ENCODE data around the gene AUNIP.
A peak's percentile ranks its signal among the peaks of the same experiment; 100 is the strongest.

The AUNIP gene

GRCh38 chr1:25811384-25812082, 47.7 kb downstream of the AUNIP start:
- no peak for DNase-seq (ENCODE audit: low read depth in 3 of 3, low spot score in 1 of 3)

GRCh38 chr1:25810341-25811299, 48.6 kb downstream of the AUNIP start:
- peak; percentile 43 to 85 (median 66) for DNase-seq (ENCODE audit: low read depth in 3 of 3, low spot score in 1 of 3)

DNA sequence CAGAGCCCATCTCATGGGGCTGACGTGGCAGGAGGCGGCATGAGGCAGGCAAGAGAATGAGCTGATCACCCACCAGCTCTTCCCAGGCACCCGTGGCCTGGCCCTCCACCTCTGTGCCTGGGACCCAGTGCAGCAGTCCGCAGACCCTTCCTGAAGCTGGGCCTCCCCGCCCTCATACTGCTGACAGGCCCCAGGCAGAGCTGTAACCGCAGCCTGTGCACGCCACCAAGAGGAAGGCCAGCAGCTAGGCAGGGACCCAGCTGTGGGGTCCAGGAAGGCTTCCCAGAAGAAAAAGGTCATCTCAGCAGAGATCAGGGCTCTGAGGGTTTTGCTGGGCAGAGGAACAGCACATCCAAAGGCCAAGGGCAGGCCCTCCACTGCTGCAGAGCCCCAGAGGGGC, 49.3 kb downstream of the AUNIP start:
- no peak for DNase-seq (ENCODE audit: low read depth in 3 of 3, low spot score in 1 of 3)

DNA sequence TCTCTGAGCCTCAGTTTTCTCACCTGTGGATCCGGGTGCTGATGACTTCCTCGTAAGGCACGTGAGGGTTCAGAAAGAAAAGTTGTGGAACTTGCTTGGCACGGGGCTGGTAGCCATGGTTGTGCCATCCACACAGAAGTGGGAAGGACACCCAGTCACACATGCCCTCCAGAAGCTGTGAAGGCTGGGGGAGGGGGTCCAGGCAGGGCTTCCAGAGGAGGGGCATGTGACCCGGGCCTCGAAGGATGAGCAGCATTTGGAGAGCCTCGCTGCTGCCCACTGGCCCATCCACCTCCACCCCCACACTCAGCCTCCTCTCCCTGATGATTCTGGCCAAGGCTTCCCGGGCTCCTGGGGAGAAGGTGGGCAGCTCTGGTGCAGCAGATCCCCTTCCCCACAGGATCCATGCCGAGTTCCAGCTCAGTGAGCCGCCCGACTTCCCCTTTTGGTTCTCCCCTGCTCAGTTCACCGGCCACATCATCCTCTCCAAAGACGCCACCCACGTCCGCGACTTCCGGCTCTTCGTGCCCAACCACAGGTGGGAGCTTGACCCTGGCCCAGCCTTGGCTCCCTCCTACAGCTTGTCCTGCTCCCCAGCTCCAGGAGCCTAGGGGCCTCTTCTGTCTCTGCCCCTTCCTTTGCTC, 49.9 kb downstream of the AUNIP start:
- no peak for DNase-seq (ENCODE audit: low read depth in 3 of 3, low spot score in 1 of 3)

DNA sequence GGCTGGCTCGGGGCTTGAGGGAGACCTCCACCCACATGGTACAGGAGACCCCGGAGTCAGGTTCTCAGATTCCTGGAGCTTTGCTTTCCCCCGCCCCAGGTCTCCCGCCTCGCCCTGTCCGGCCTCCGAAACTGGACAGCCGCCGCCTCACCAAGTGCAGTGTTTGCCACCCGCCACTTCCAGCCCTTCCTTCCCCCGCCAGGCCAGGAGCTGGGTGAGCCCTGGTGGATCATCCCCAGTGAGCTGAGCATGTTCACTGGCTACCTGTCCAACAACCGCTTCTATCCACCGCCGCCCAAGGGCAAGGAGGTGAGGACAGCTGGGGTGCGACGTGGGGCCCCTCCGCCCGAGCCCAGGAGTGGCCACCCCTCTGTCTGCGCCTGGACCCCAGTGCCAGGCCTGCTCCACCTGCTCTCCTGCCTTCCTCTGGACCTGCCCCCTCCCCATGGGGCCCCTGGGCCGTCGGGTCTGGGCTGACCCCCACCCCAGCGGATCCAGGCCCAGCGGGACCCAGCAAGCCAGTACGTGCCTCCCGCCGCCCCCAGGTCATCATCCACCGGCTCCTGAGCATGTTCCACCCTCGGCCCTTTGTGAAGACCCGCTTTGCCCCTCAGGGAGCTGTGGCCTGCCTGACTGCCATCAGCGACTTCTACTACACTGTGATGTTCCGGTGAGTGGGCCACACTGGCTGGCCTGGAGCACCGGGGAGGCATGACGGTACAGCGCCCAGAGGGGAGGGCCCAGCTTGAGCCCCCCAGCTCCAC, 50.6 kb downstream of the AUNIP start:
- no peak for DNase-seq (ENCODE audit: low read depth in 3 of 3, low spot score in 1 of 3)

GRCh38 chr1:25807480-25808390, 51.5 kb downstream of the AUNIP start:
- no peak for DNase-seq (ENCODE audit: low read depth in 3 of 3, low spot score in 1 of 3)

GRCh38 chr1:25806418-25806817, 52.8 kb downstream of the AUNIP start:
- no peak for DNase-seq (ENCODE audit: low read depth in 3 of 3, low spot score in 1 of 3)

GRCh38 chr1:25805863-25806225, 53.4 kb downstream of the AUNIP start:
- DNase-seq (ENCODE audit: low read depth in 3 of 3, low spot score in 1 of 3), result no peak

- DNase-seq (ENCODE audit: low read depth in 3 of 3, low spot score in 1 of 3), result no peak
Observed at GRCh38 chr1:25804964-25805862, 54.0 kb downstream of the AUNIP start.

DNA sequence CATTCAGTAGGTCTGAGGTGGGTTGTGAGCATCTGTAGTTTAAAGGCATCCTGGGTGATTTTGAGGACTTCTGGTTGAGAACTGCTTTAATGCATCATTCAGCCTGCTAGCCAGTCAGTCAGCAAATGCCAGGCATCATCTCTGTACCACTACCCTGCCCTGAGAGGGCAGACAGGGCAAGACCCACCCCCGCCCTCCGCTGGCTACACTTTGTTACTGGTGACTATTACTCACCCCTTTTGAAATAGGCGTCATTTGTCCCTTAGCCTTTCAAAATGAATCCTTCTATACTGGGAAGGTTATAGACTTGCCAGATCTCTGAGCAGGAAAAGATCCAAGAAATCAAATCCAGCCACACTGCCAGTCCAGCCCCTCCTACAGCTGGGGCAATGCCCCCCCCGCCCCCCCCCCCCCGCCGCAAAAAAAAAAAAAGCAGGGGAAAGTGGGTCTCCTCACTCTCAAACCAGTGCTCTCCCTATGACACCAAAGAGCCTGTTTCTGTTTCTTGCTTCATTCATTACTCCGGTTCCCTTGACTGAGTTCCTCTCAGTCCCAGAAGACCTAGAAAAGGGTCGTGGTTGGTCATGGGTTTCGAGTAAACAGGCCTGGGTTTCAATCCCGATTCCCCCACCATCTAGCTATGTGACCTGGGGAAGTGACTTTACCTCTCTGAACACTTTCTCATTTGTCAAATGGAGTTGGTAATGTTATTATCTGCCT, 54.9 kb downstream of the AUNIP start:
- DNase-seq (ENCODE audit: low read depth in 3 of 3, low spot score in 1 of 3), result no peak

GRCh38 chr1:25803368-25803767, 55.9 kb downstream of the AUNIP start:
- no peak for DNase-seq (ENCODE audit: low read depth in 3 of 3, low spot score in 1 of 3)

GRCh38 chr1:25802915-25803314, 56.3 kb downstream of the AUNIP start:
- DNase-seq (ENCODE audit: low read depth in 3 of 3, low spot score in 1 of 3), result no peak

- DNase-seq (ENCODE audit: low read depth in 3 of 3, low spot score in 1 of 3), result no peak
Observed at GRCh38 chr1:25800703-25801377, 58.4 kb downstream of the AUNIP start.

GRCh38 chr1:25799935-25800702, 59.1 kb downstream of the AUNIP start, which contains the start of gene SELENON:
Gene SELENON (plus strand): TSS chr1:25800193. CDS start chr1:25800231, 38 bp downstream.
- DNase-seq (ENCODE audit: low read depth in 3 of 3, low spot score in 1 of 3), result no peak

DNA sequence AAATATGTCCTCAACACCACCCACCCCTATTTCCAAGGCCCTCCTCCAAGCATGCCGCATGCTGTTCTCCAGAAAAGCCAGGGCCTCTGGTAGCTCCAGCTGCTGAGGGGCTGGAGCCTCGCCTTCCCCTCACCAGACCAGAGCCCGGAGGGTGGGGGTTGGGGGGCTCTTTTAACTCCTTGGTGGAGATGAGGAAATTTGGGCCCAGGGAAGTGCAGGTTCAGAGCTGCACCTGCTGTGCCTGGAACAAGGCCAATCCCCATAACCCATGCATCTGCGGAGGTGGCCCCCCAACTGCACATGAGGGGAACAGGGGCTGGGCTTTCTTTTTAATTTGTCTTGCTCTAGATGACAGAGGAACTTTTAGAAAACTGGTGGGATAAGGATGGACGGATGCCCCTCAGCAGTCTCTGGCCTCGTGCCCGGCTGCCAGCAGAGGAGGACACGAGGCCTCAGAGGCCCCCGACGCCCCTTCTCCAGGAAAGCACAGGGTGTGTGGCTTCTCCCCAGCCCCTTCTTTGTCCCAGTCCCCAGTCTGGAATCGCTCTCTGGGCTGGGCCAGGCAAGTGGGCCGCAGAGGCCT, 59.8 kb downstream of the AUNIP start:
- no peak for DNase-seq (ENCODE audit: low read depth in 3 of 3, low spot score in 1 of 3)

DNA sequence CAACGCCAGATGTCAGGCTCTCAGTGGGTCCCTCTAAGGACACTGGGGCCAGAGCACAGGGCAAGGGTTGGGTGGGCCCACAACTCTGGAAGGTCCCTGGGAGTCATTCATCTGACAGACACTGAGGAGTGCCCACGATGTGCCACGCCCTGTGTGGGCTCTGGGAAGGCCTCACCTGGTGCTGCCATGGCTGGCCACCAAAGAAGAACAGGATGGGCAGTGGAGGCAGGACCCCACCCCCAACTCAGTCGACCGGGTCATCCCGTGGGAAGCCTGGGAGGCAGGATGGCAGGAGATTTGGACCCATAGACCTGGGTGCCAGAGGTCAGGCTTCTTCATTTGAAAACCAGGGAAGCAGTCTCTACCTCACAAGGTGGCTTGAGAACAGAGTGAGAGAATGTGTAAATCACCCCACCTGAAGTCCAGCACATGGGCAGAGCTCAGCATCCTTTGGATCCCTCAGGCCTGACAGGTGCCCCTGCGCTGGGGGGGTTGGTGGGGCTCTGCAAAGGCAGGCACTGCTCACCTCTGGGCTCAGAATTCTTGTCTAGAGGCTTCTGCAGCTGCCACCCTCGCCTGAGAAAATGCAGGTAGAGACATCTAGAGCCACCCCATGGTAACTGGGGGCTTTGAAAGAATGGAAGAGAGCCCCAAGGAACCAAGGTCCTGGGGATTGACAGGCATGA, 60.4 kb downstream of the AUNIP start:
- DNase-seq (ENCODE audit: low read depth in 3 of 3, low spot score in 1 of 3), result no peak
